DMS 273 treated with DMSO at 0.1 percent for 48 hours (cell line): ENCODE data around the gene AGBL4.

Source experiments
- DNase-seq: peaks from one replicate; lab custom pipeline; 2025; lab: John Stamatoyannopoulos, UW

Gene AGBL4

GRCh38 chr1:48644905-48645605 lies 1378.7 kb downstream of the AGBL4 start:
- DNase-seq: peak; percentile 45

- DNase-seq: peak; percentile 69
Observed at GRCh38 chr1:48644190-48644900, 1379.4 kb downstream of the AGBL4 start.

GRCh38 chr1:48643193-48643592 lies 1380.6 kb downstream of the AGBL4 start:
- no peak for DNase-seq

GRCh38 chr1:48640836-48641492 lies 1382.8 kb downstream of the AGBL4 start:
- DNase-seq: no peak

- DNase-seq: no peak
Observed at GRCh38 chr1:48629867-48630266, 1393.9 kb downstream of the AGBL4 start.

- no peak for DNase-seq
Observed at GRCh38 chr1:48627486-48627885, 1396.3 kb downstream of the AGBL4 start.

- no peak for DNase-seq
Observed at GRCh38 chr1:48619539-48619938, 1404.2 kb downstream of the AGBL4 start.

- DNase-seq: no peak
Observed at GRCh38 chr1:48617252-48617651, 1406.5 kb downstream of the AGBL4 start.

GRCh38 chr1:48616710-48617109 lies 1407.0 kb downstream of the AGBL4 start:
- DNase-seq: no peak

GRCh38 chr1:48611841-48612240 lies 1411.9 kb downstream of the AGBL4 start:
- DNase-seq: no peak

- DNase-seq: no peak
Observed at GRCh38 chr1:48610628-48611542, 1412.9 kb downstream of the AGBL4 start.

GRCh38 chr1:48608882-48609281 lies 1414.9 kb downstream of the AGBL4 start:
- DNase-seq: no peak

- DNase-seq: no peak
Observed at GRCh38 chr1:48603222-48603621, 1420.5 kb downstream of the AGBL4 start.

GRCh38 chr1:48602349-48602748 lies 1421.4 kb downstream of the AGBL4 start:
- DNase-seq: no peak

- DNase-seq: no peak
Observed at GRCh38 chr1:48600182-48600581, 1423.6 kb downstream of the AGBL4 start.

GRCh38 chr1:48597663-48598062 lies 1426.1 kb downstream of the AGBL4 start:
- DNase-seq: no peak

GRCh38 chr1:48596046-48596445 lies 1427.7 kb downstream of the AGBL4 start:
- no peak for DNase-seq

GRCh38 chr1:48595613-48596012 lies 1428.1 kb downstream of the AGBL4 start:
- DNase-seq: no peak

- DNase-seq: no peak
Observed at GRCh38 chr1:48592330-48592729, 1431.4 kb downstream of the AGBL4 start.

GRCh38 chr1:48591181-48591580 lies 1432.6 kb downstream of the AGBL4 start:
- no peak for DNase-seq

- no peak for DNase-seq
Observed at GRCh38 chr1:48588061-48588460, 1435.7 kb downstream of the AGBL4 start.

GRCh38 chr1:48582408-48582807 lies 1441.3 kb downstream of the AGBL4 start:
- DNase-seq: peak; percentile 13
